Stimulated activated CD4-positive, alpha-beta T cell treated with anti-CD3 and anti-CD28 coated beads, Interleukin-15, amount 100 ng/mL, for 48 hours (primary cell): Measurements from ENCODE around the gene SLC6A11.

ENCODE experiments used
- DNase-seq, 2 donors: peaks; one replicate each; pipeline ENCODE4 v3.0.0-alpha.2; 2020; ENCODE audit warnings: low read depth in 2 of 2

SLC6A11 gene

DNA sequence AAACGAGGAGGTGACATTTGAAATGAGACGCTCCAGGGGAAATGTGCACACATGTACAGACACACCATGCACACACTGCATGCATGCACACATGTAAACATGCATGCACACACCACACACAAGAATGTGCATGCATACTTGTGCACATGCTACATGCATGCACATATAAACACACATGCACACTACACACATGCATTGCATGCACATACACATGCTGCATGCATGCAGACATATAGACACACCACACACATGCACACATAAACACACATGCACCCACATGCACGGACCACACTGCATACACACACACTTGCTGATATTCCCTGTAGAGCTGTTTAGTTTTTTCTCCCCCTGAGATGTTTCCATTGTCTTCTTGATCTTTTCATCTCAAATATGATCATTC lies 138.7 kb downstream of the SLC6A11 start:
- DNase-seq: no peak

GRCh38 chr3:10955711-10956453 lies 139.9 kb downstream of the SLC6A11 start:
- no peak for DNase-seq

GRCh38 chr3:10956531-10956930 lies 140.5 kb downstream of the SLC6A11 start:
- DNase-seq: no peak

DNA sequence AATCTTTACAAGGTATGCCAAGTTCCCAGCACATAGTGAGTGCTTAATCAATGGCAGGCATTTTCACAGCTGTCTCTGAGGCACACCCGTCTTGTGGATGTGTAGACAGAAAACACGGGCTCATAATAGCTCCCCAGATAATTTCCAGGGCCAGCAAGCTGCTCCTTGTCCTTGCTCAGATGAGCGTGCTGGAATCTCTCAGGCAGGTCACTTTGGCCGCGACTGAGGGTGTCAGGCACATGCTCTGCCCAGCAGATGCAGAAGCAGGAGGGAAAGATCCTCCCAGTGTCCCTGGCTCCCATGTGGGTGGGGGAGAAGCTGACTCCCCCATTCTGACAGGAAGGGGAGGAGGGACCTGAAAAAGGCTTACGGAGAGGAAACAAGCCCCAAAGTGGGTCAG lies 141.0 kb downstream of the SLC6A11 start:
- no peak for DNase-seq

GRCh38 chr3:10957976-10958749 lies 142.1 kb downstream of the SLC6A11 start:
- no peak for DNase-seq

- no peak for DNase-seq
Measured at GRCh38 chr3:10960255-10960654, 144.2 kb downstream of the SLC6A11 start.

GRCh38 chr3:10961921-10962320 lies 145.9 kb downstream of the SLC6A11 start:
- DNase-seq: no peak

DNA sequence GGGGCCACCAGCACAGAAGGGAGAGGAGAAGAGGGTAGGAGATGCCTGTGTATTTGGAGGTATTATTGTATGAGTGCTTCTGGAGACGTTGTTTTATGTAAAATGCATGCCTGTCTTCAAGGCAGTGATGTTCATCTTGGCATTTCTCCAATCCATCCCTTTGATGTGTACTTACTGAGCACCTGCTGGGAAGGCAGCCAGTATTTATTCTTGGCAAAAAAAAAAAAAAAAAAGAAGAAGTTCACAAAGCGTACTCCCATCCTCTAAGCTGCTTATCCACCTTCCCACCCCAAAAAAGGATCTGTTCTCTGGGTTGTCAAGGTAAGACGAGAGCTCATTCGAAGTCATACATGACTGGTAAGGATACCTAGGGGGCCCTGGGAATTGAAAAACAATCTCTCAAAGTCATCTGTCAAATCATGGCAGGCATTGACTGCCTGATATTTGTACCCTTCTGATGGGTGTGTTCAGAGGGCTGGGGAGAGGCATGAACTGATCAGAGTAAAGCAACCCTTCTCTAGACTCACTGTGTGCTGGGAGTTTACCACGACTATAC lies 146.5 kb downstream of the SLC6A11 start:
- no peak for DNase-seq

DNA sequence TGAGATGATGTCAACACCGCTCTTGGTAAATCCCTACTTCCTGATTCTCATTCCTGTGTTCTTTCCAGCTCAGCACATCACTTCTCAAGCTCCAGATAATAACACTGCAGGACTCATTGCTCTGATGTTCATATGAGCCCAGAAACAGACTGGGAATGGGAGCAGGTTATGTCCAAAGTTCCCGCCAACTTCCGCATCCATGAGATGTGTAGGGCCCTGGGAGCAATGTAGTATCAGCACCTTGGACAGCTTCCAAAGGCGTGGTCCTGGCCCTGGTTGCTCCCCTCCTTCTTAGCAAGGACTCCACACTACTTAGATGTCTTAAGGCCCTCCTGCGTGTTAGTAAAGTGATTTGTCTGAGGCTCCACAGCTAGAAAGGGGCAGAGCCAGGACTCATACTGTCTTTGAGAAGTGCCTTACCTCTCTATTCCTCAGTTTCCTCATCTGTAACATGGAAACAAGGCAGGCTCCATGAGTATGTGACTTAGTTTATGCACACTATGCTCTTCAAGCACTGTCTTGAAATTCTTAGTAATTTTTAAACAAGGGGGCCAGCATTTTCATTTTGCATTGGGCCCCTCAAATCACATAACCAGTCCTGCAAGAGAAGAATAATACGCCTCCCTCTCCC lies 148.6 kb downstream of the SLC6A11 start:
- DNase-seq: no peak

DNA sequence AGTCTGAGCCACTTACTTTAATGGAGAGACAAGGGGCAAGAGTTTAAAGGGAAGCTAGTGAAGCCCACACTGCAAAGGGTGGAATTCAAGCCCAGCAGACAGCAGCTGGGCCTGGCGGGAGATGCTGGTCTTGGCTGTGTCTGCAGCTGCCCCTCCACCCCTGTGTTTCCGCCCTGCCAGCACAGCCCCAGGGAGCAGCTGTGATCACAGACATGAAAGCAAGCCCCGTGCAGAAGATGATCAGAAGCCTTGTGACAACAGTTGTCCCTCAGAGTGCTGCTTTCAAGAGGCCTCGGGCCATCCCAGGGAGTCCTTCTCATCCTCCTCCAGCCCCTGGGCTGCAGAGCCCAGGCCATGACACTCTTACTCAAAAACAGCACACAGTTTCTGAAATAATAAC lies 152.4 kb downstream of the SLC6A11 start:
- DNase-seq: no peak

- DNase-seq: no peak
Measured at GRCh38 chr3:10970306-10970960, 154.4 kb downstream of the SLC6A11 start.

GRCh38 chr3:10972072-10972782 lies 156.2 kb downstream of the SLC6A11 start:
- DNase-seq: no peak

DNA sequence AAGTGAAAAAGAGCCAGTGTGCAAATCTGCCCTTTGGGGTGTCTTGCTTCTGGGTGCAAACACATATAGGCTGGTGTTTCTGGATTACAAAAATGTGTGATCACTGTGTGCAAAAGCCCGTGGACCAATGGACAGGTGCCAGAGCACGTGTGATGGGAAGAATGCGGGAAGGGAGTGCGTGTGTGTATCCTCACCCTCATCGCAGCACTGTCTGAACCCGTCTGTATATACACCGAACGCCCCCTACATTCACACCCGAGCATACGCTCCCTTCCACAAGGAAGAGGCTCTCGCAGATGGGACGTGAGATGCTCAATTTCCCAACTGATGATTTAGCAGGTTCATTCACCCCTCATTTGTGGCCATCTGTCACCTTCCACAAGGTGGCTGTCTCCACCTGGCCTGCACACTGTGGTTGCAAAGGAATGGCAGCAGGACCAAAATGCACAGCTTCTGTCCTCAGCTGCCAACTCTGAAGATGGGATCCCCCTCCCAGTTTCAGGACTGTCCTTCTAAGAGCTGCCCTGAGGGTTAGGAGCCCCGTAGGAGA lies 157.1 kb downstream of the SLC6A11 start:
- DNase-seq: no peak

- DNase-seq: no peak
Measured at GRCh38 chr3:10974131-10974530, 158.1 kb downstream of the SLC6A11 start.

DNA sequence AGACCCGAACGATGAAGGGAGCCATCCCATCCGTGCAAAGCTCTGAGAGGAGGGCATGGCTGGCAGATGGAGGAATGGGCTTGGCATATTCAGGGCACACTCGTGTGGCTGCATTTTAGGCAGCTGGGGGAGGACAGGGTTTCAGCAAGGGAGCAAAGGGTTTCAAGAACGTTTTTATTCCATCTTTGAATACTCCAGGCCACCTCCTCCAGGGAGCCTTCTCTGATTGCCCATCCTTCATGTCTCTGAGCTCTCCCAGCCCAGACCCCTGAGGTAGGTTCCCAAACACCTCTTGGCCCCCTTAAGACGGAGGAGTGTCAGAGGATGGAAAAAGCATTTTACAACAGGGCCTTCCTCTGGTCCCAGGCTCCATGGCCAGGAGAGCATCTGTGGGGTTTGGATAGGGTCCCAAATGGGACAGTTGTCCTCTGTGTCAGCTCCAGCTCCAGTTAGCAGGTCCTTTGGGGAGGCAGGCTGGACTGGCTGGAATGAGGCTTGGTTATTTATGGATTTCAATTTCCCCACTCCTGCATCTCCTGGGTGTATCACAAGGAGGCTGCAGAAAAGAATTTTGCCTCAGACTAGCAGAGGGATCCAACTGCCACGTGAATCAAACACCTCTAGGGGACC lies 158.8 kb downstream of the SLC6A11 start:
- DNase-seq: no peak

DNA sequence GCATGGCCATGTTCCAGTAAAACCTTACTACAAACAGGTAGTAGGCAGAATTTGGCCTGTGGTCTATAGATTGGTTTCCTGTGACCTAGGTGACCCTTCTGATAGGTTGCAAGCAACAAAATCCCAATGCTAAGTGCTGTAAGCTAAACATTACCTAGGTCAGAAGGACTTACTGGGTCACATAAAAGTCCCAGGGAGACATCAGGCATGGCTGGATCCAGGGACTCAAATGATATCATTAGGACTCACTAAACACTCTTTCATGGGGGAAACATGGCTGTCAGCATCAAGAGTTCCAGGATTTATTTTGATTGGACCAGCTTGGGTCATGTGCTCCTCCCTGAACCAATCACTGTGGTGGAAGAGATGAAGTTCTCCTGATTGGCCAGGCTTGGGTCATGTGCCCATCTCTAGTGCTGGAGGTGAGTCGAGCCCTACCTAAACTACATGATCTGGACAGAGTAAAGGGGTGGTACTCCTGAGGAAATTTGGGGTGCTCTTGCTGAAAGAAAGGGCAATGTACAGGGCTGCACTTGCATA lies 159.7 kb downstream of the SLC6A11 start:
- no peak for DNase-seq

- no peak for DNase-seq
Measured at GRCh38 chr3:10976770-10977169, 160.7 kb downstream of the SLC6A11 start.

GRCh38 chr3:10977892-10978510 lies 162.0 kb downstream of the SLC6A11 start:
- DNase-seq: no peak

DNA sequence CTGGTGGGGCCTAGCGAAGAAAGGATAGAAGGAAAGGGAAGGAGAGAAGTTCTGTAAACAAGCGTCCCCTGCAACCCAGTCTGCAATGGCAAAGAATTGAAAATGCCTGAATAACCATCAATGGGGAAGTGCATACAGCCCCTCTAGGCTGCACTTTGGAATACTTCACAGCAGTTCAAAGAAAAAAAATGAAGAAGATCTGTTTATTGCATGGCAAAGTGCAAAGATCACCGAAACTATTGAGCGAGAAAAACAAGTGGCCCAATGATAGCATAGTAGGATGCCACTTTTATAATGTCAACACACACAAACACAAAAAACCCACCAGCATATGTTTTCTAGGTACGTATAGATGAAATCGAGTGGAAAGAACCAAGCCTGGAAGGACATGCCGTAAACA lies 162.9 kb downstream of the SLC6A11 start:
- DNase-seq: no peak

- no peak for DNase-seq
Measured at GRCh38 chr3:10980312-10980711, 164.3 kb downstream of the SLC6A11 start.
